ENCODE results near the gene ECT2L. TPM values are rescaled to one million over a fixed set of nuclear protein-coding genes. Genes with fewer than 3 reads are reported as not detected.

The ECT2L gene
- total and polyA plus RNA-seq, 2 of the 13 experiments (the other 11 are each of a cell fraction or from before 2014, with no cell fraction given), result 0.12 TPM; not detected in 1

DNA sequence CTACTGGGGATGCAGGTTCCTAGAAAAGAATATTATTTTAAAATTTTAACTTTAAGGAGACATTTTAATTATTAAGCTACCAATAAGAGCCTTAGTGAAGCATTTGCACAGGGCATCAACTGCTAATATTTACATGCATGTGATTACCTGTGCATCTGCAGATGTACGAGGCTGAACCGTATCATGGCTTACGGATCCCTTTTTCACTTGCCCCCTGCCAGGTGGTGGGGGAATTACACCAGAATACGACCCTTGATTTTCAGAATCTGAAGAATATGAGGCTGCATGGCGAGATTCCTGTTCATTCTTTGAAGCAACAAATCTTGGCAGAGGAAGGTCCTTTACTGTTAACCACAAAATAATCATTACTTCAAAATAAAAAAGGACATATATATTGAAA is 149.5 kb downstream of the ECT2L start:
- no peaks in the 10 kb centered on the region for H3K9me3 ChIP-seq (ENCODE audit: low read length)
- no peak overlapping the region for H3K27ac ChIP-seq (ENCODE audit: extremely low read length, insufficient read depth, low read length)
- FAIRE-seq (no peak), DNase-seq (ENCODE audit: low spot score) (peak; percentile 13), ATAC-seq (peak; percentile 69)
- H3K79me2 ChIP-seq (ENCODE audit: insufficient read depth, low read length), result peaks cover 12% of the 10 kb centered on the region
- no peak overlapping the region for H3K4me2 ChIP-seq (ENCODE audit: low read depth, low read length)
- no peak overlapping the region for H3K9ac ChIP-seq (ENCODE audit: insufficient read depth, low read depth, low read length)
- H3K4me3 ChIP-seq (replicated peaks in 1 of 3; ENCODE audit: insufficient read depth in 1 of 3, low read depth in 2 of 3, low read length in 3 of 3), result no peak overlapping the region
- no TSS peak for BruUV-seq (replicated peaks)
- peaks cover 4 to 17% of the 10 kb centered on the region in 2 experiments; a peak in 4 of 5 replicates for H3K36me3 ChIP-seq (replicated peaks in 1 of 2; ENCODE audit: control insufficient read depth in 1 of 2, insufficient read depth in 2 of 2, low read length in 2 of 2)
- TF ChIP-seq, protein P1, sequence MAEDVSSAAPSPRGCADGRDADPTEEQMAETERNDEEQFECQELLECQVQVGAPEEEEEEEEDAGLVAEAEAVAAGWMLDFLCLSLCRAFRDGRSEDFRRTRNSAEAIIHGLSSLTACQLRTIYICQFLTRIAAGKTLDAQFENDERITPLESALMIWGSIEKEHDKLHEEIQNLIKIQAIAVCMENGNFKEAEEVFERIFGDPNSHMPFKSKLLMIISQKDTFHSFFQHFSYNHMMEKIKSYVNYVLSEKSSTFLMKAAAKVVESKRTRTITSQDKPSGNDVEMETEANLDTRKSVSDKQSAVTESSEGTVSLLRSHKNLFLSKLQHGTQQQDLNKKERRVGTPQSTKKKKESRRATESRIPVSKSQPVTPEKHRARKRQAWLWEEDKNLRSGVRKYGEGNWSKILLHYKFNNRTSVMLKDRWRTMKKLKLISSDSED (CRISPR knock-in tag; IDR thresholded peaks at IDR 0.05), result no peak
- TF ChIP-seq STAG1 (CRISPR knock-in tag; IDR thresholded peaks at IDR 0.05), result 0 out of 2 replicates have a peak, but pooled peaks have one; percentile 11
- TF ChIP-seq, protein P2, sequence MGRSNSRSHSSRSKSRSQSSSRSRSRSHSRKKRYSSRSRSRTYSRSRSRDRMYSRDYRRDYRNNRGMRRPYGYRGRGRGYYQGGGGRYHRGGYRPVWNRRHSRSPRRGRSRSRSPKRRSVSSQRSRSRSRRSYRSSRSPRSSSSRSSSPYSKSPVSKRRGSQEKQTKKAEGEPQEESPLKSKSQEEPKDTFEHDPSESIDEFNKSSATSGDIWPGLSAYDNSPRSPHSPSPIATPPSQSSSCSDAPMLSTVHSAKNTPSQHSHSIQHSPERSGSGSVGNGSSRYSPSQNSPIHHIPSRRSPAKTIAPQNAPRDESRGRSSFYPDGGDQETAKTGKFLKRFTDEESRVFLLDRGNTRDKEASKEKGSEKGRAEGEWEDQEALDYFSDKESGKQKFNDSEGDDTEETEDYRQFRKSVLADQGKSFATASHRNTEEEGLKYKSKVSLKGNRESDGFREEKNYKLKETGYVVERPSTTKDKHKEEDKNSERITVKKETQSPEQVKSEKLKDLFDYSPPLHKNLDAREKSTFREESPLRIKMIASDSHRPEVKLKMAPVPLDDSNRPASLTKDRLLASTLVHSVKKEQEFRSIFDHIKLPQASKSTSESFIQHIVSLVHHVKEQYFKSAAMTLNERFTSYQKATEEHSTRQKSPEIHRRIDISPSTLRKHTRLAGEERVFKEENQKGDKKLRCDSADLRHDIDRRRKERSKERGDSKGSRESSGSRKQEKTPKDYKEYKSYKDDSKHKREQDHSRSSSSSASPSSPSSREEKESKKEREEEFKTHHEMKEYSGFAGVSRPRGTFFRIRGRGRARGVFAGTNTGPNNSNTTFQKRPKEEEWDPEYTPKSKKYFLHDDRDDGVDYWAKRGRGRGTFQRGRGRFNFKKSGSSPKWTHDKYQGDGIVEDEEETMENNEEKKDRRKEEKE (IDR thresholded peaks at IDR 0.05), result no peak
- TF ChIP-seq, protein P3, sequence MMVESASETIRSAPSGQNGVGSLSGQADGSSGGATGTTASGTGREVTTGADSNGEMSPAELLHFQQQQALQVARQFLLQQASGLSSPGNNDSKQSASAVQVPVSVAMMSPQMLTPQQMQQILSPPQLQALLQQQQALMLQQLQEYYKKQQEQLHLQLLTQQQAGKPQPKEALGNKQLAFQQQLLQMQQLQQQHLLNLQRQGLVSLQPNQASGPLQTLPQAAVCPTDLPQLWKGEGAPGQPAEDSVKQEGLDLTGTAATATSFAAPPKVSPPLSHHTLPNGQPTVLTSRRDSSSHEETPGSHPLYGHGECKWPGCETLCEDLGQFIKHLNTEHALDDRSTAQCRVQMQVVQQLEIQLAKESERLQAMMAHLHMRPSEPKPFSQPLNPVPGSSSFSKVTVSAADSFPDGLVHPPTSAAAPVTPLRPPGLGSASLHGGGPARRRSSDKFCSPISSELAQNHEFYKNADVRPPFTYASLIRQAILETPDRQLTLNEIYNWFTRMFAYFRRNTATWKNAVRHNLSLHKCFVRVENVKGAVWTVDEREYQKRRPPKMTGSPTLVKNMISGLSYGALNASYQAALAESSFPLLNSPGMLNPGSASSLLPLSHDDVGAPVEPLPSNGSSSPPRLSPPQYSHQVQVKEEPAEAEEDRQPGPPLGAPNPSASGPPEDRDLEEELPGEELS (CRISPR knock-in tag; IDR thresholded peaks at IDR 0.05), result no peak
- ChIA-PET POLR2A (no interaction called here), CTCF (ENCODE audit: low intra/inter-chr PET ratio, low total read pairs) (no interaction called here)
- no peaks in the 10 kb centered on the region for H3K27me3 ChIP-seq (ENCODE audit: control insufficient read depth in 1 of 2, insufficient read depth in 2 of 2, low read length in 2 of 2)
- intact Hi-C loops (cut with micrococcal nuclease; ENCODE audit: unreplicated experiment) (loop anchor here (5.0 kb wide), 1 partner anchor 42 kb away; the partner anchor contains the start of gene REPS1), in situ Hi-C loops (cut with HindIII; ENCODE audit: extremely low pct_ligation_motif_present, low pct_unique_long_range_greater_than_20kb) (no loop called here)
- no peak overlapping the region for H2AFZ ChIP-seq (ENCODE audit: low read length)
- no peaks in the 10 kb centered on the region for H4K20me1 ChIP-seq (ENCODE audit: insufficient read depth, low read length)
- peaks cover 4% of the 10 kb centered on the region; the same call in 1 of the 2 replicates for H3K4me1 ChIP-seq (ENCODE audit: insufficient read depth, low read length)
- WGBS (ENCODE audit: low lambda C conversion rate), result 92% methylated on average over 5 of the region's 5 CpGs
